GM21529 (cell line): Measurements from ENCODE around the gene FAM120C.

Source experiments
- ATAC-seq: cut with Tn5 transposase; IDR thresholded peaks from one replicate; pipeline ENCODE4 v1.9.1; 2021; ENCODE audit not compliant: unreplicated experiment

FAM120C gene

GRCh38 chrX:54042609-54043021 lies 140.4 kb downstream of the FAM120C start:
- ATAC-seq, result no peak

- no peak for ATAC-seq
Observed at GRCh38 chrX:54030329-54030728, 152.7 kb downstream of the FAM120C start.

- no peak for ATAC-seq
Observed at GRCh38 chrX:54029529-54030143, 153.4 kb downstream of the FAM120C start.

GRCh38 chrX:54024350-54024749 lies 158.7 kb downstream of the FAM120C start:
- ATAC-seq, result no peak
